Immature natural killer cell (primary cell): ENCODE results near the gene CLP1. TPM values are rescaled to one million over a fixed set of nuclear protein-coding genes. Genes with fewer than 3 reads are reported as not detected.
"Not testable (repeated sequence)": the region's sequence is repeated elsewhere in the genome, so short reads cannot be mapped to it uniquely, and the experiment has no call there.

ENCODE experiments used
- DNase-seq, 3 donors: peaks; one replicate each; pipeline ENCODE4 v3.0.0; 2022; ENCODE audit warnings: mixed read lengths in 1 of 3
- H3K27ac Mint-ChIP-seq, 6 donors: one replicate each; pipeline ENCODE4 v1.8.0; 2020; ENCODE audit warnings: mixed read lengths in 6 of 6, mild to moderate bottlenecking in 5 of 6, inconsistent platforms in 4 of 6, moderate library complexity in 3 of 6
- H3K27me3 Mint-ChIP-seq, 3 donors: one replicate each; pipeline ENCODE4 v1.8.0; 2020 to 2021; ENCODE audit warnings: low read depth in 3 of 3, mild to moderate bottlenecking in 3 of 3, mixed read lengths in 3 of 3, moderate library complexity in 3 of 3, inconsistent platforms in 1 of 3
- H3K36me3 Mint-ChIP-seq, 3 donors: one replicate each; pipeline ENCODE4 v1.8.0; 2020; ENCODE audit warnings: mixed read lengths in 3 of 3, inconsistent platforms in 2 of 3, mild to moderate bottlenecking in 2 of 3
- H3K4me1 Mint-ChIP-seq, 2 donors: one replicate each; pipeline ENCODE4 v1.8.0; 2020; ENCODE audit warnings: inconsistent platforms in 2 of 2, mild to moderate bottlenecking in 2 of 2, mixed read lengths in 2 of 2, moderate library complexity in 1 of 2
- H3K4me3 Mint-ChIP-seq, 5 donors: one replicate each; pipeline ENCODE4 v1.8.0; 2020; ENCODE audit warnings: mild to moderate bottlenecking in 5 of 5, mixed read lengths in 5 of 5, inconsistent platforms in 3 of 5, moderate library complexity in 3 of 5
- H3K9me3 Mint-ChIP-seq, 6 donors: one replicate each; pipeline ENCODE4 v1.8.0; 2020; ENCODE audit warnings: mild to moderate bottlenecking in 6 of 6, mixed read lengths in 6 of 6, inconsistent platforms in 4 of 6, moderate library complexity in 3 of 6
- polyA plus RNA-seq, 3 donors: library from polyadenylated mRNA; unstranded; fragments of 300-500 nt; fragmentation: Illumina TruSeq; gene quantifications; one replicate each; pipeline ENCODE4 v1.2.3, GENCODE V29; 2021

CLP1 gene
- polyA plus RNA-seq, 3 donors from 2014 or later = 18.4 to 36.7 (median 20.9) TPM

DNA sequence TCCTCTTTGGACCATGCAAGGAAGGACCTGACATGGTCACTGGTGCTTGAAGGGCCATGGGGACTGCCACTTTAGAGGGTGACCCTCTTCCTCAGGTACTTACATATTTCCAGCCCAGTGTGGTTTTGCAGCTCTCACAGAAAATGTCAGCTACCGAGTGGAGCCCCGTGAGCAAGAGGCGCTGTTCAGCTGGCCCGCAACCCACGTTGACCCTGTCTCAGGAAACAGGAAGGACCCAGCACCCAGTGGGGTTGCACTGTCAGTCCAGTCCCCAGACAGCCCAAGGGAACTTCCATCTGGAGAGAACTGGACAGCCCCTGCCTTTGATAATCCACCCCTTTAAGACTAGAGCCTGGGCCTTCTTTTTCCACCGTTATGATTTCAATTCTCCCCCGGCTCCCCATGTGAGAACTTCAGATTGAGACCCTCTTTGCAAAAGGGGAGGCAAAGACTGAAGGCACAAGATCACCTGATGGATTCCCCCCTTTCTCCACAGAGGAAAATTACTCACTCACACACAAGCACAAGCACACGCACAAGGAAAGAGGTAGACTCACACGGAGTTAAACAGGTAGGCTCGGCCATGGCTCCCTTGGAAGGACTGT is 11.3 kb upstream of the CLP1 start:
- no peaks in the 10 kb centered on the region for H3K36me3 Mint-ChIP-seq
- H3K27me3 Mint-ChIP-seq = peaks cover 22 to 40% (median 24%) of the 10 kb centered on the region in 3 donors
- DNase-seq = no peak
- H3K9me3 Mint-ChIP-seq = no peaks in the 10 kb centered on the region
- peak overlapping the region in 5 of 6 donors; percentile 18 to 92 (median 69) for H3K27ac Mint-ChIP-seq
- peaks cover 29 to 43% of the 10 kb centered on the region in 2 donors for H3K4me1 Mint-ChIP-seq
- H3K4me3 Mint-ChIP-seq = no peak overlapping the region

DNA sequence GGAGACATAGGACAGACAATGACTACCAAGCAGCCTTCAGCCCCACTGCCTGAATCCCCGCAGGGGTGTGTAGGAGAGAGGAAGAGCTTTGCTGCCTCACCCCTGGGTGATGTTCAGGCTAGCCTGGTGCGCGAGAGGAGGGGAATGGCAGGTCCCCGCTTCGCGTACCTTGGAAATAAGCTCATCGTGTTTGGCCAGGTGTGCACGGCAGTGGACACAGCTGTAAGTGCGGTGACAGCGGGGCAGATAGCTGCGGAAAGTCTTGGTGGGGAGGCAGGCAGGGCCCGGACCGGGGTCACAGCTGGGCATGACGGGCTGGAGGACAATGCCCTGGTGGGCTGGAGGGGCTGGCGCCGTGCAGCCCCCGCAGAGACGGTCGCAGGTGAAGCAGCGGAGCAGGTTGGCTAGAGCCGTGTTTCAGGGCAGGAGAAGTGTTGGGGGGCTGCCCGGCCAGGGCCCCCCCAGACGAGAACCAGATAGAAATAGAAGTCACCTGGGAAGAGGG is 10.7 kb upstream of the CLP1 start:
- Mint-ChIP-seq H3K4me3 (no peak overlapping the region), H3K36me3 (no peaks in the 10 kb centered on the region), H3K4me1 (peaks cover 29 to 43% of the 10 kb centered on the region in 2 donors), H3K27ac (peak overlapping the region in 4 of 6 donors; percentile 47 to 92 (median 66)), H3K27me3 (peaks cover 22 to 40% (median 24%) of the 10 kb centered on the region in 3 donors), H3K9me3 (no peaks in the 10 kb centered on the region)
- DNase-seq = no peak

DNA sequence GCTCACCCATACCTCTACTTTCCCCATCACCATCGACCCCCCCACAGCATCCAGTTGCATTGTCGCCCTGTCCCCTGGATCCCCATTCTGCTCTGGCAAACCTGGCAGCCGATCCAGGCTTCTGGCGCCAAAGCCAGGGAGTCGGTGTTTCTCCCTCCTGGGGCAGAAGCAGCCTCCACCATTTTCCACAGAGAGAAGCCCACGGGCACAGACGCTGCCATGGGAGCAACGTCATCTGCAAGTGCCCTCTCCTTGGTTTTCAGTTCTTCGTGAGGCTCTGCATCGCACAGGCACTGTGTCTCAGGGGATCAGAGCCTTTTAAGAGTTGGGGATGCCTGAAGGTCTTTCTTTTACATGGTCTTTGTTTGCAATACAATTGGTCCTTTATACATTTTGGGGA is 10.2 kb upstream of the CLP1 start:
- H3K9me3 Mint-ChIP-seq = no peaks in the 10 kb centered on the region
- H3K27me3 Mint-ChIP-seq = peaks cover 24 to 40% (median 24%) of the 10 kb centered on the region in 3 donors
- H3K4me3 Mint-ChIP-seq = no peak overlapping the region
- H3K36me3 Mint-ChIP-seq = no peaks in the 10 kb centered on the region
- H3K27ac Mint-ChIP-seq = peak overlapping the region in 5 of 6 donors; percentile 25 to 98 (median 92)
- peaks cover 33 to 43% of the 10 kb centered on the region in 2 donors for H3K4me1 Mint-ChIP-seq
- DNase-seq = no peak

DNA sequence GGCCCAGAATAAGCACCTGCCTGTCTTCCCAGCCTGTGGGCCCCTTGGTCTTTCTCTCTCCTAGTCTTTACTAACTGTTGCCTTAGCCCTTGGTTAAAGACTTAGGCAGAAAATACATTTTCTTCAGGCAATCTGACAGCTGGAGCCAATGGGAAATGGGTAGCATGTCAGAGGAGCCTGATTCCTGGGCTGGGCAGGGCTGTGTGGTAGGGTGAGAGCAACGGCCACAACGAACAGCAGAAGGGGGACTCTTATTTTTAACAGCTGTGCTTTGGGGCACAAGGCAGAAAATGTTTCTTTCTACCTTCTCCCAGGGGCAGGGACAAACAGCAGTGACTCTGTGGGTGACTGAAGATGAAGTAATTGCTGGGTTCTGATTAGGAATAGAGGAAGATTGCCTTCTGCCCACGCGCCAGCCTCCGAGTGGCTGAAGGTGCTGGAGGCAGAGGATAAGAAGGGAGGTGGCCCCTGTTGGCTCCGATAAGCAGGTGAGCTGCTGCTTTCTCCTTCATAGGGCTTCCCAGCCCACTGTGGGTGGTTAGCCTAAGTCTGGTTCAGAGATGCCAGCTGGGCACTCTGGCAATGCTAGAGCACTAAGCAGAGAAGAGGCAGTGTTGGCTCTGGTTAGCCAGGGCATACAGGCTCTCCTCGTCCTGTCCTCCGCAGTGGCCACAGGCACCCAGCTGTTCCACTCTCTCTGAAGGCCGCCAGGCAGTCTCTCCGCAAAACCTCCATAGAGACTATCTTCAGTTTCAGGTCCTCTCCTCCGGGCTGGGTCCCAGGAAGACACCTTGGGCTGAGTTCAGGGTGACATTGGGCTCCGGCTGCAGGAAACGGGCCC is 9.4 kb upstream of the CLP1 start:
- no peaks in the 10 kb centered on the region for H3K36me3 Mint-ChIP-seq
- H3K9me3 Mint-ChIP-seq = no peaks in the 10 kb centered on the region
- H3K27me3 Mint-ChIP-seq = peaks cover 25 to 39% (median 26%) of the 10 kb centered on the region in 3 donors
- DNase-seq = no peak
- H3K4me3 Mint-ChIP-seq = peak overlapping the region; percentile 74 to 88 (median 84)
- peak overlapping the region in 5 of 6 donors; percentile 92 to 98 (median 95) for H3K27ac Mint-ChIP-seq
- H3K4me1 Mint-ChIP-seq = peaks cover 41 to 49% of the 10 kb centered on the region in 2 donors

GRCh38 chr11:57648801-57649735 is 8.5 kb upstream of the CLP1 start:
- no peaks in the 10 kb centered on the region for H3K9me3 Mint-ChIP-seq

GRCh38 chr11:57649826-57650738 is 7.5 kb upstream of the CLP1 start, which contains the start of gene YPEL4:
YPEL4 (minus strand) TSS chr11:57649912; CDS start chr11:57647107, 2,805 bp downstream.
- Mint-ChIP-seq H3K36me3 (no peaks in the 10 kb centered on the region), H3K4me3 (peak within 1 kb of the TSS; percentile 74 to 88 (median 84)), H3K27me3 (peaks cover 25 to 34% (median 26%) of the 10 kb centered on the region in 3 donors), H3K4me1 (peaks cover 44 to 55% of the 10 kb centered on the region in 2 donors), H3K9me3 (no peaks in the 10 kb centered on the region), H3K27ac (peak within 1 kb of the TSS; percentile 61 to 98 (median 94))
- DNase-seq = peak; percentile 77 to 81 (median 80)

More at GRCh38 chr11:57648801-57649735, 8.5 kb upstream of the CLP1 start:
- H3K27me3 Mint-ChIP-seq = peaks cover 25 to 36% (median 26%) of the 10 kb centered on the region in 3 donors
- H3K4me1 Mint-ChIP-seq = peaks cover 41 to 50% of the 10 kb centered on the region in 2 donors
- DNase-seq = peak; percentile 55 to 56 (median 55)
- no peaks in the 10 kb centered on the region for H3K36me3 Mint-ChIP-seq
- H3K4me3 Mint-ChIP-seq = peak overlapping the region; percentile 74 to 88 (median 84)
- peak overlapping the region in 5 of 6 donors; percentile 92 to 98 (median 95) for H3K27ac Mint-ChIP-seq

- Mint-ChIP-seq H3K4me1 (peaks cover 44 to 56% of the 10 kb centered on the region in 2 donors), H3K27ac (peak overlapping the region in 5 of 6 donors; percentile 78 to 98 (median 95)), H3K36me3 (no peaks in the 10 kb centered on the region), H3K9me3 (no peaks in the 10 kb centered on the region), H3K27me3 (peaks cover 25 to 32% (median 26%) of the 10 kb centered on the region in 3 donors), H3K4me3 (peak overlapping the region in 1 of 5 donors; percentile 6)
- no peak for DNase-seq
Measured at GRCh38 chr11:57650739-57651090, 6.8 kb upstream of the CLP1 start.

- Mint-ChIP-seq H3K27me3 (peaks cover 24 to 26% (median 25%) of the 10 kb centered on the region in 3 donors), H3K4me1 (peaks cover 39 to 50% of the 10 kb centered on the region in 2 donors)
Measured at GRCh38 chr11:57651408-57651807, 6.2 kb upstream of the CLP1 start.

GRCh38 chr11:57652230-57652629 is 5.3 kb upstream of the CLP1 start:
- DNase-seq = peak; percentile 36 to 50 (median 37)
- H3K9me3 Mint-ChIP-seq, H3K36me3 Mint-ChIP-seq: not testable (repeated sequence)
- Mint-ChIP-seq H3K27me3 (peaks cover 18 to 22% (median 19%) of the 10 kb centered on the region in 3 donors), H3K4me1 (peaks cover 39 to 53% of the 10 kb centered on the region in 2 donors), H3K27ac (peak overlapping the region; percentile 17 to 92 (median 82)), H3K4me3 (peak overlapping the region; percentile 18 to 73 (median 55))

More at GRCh38 chr11:57651408-57651807, 6.2 kb upstream of the CLP1 start:
- peak overlapping the region in 2 of 5 donors; percentile 2 to 6 for H3K4me3 Mint-ChIP-seq
- H3K27ac Mint-ChIP-seq = peak overlapping the region in 5 of 6 donors; percentile 78 to 98 (median 95)
- H3K36me3 Mint-ChIP-seq = no peaks in the 10 kb centered on the region
- H3K9me3 Mint-ChIP-seq = no peaks in the 10 kb centered on the region
- no peak for DNase-seq

DNA sequence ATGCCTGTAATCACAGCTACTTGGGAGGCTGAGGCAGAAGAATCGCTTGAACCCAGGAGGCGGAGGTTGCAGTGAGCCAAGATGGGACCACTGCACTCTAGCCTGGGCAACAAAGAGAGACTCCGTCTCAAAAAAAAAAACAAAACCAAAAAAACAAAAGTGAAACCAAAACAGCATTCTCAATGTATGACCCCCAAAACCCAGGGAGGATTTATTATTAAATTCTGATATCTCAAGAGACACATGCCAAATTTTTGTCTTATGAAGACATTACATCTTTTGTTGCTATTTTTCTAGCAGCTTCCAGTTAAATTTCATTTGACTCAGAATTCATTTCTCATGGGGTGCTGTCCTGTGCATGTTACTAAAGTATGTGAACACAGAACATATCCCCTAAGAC is 4.9 kb upstream of the CLP1 start:
- no peak for DNase-seq
- peak overlapping the region; percentile 17 to 92 (median 82) for H3K27ac Mint-ChIP-seq
- H3K9me3 Mint-ChIP-seq = no peaks in the 10 kb centered on the region
- peaks cover 41 to 56% of the 10 kb centered on the region in 2 donors for H3K4me1 Mint-ChIP-seq
- H3K36me3 Mint-ChIP-seq = no peaks in the 10 kb centered on the region
- H3K4me3 Mint-ChIP-seq = peak overlapping the region; percentile 18 to 73 (median 55)
- H3K27me3 Mint-ChIP-seq = peaks cover 14 to 23% (median 19%) of the 10 kb centered on the region in 3 donors

DNA sequence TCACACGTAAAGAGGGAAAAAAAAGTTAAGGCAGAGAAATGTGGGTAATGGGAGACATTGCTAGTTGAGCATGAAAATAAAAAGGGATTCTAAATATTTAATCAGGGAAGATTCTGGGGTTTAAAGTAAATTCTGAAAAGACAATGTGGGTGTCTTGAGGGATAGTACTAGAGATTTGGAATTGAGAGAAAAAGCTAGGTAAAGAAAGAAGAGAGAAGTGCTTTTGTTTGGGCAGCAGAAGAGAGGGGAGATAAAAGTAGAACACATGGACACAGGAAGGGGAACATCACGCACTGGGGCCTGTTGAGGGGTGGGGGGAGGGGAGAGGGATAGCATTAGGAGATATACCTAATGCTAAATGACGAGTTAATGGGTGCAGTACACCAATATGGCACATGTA is 4.4 kb upstream of the CLP1 start:
- Mint-ChIP-seq H3K4me3 (peak overlapping the region in 1 of 5 donors; percentile 14), H3K9me3 (no peaks in the 10 kb centered on the region), H3K27me3 (peaks cover 9 to 22% (median 14%) of the 10 kb centered on the region in 3 donors), H3K4me1 (peaks cover 42 to 57% of the 10 kb centered on the region in 2 donors), H3K36me3 (no peaks in the 10 kb centered on the region), H3K27ac (peak overlapping the region in 4 of 6 donors; percentile 58 to 92 (median 74))
- DNase-seq = no peak

- DNase-seq = no peak
- Mint-ChIP-seq H3K9me3 (no peaks in the 10 kb centered on the region), H3K4me3 (peak overlapping the region; percentile 43 to 99 (median 95)), H3K36me3 (peaks cover 0 to 13% (median 9%) of the 10 kb centered on the region in 3 donors), H3K27ac (peak overlapping the region; percentile 94 to 98 (median 96)), H3K4me1 (peaks cover 34 to 38% of the 10 kb centered on the region in 2 donors), H3K27me3 (peaks cover 2 to 8% (median 3%) of the 10 kb centered on the region in 3 donors)
Measured at GRCh38 chr11:57656885-57657193, 723 bp upstream of the CLP1 start.
